Effector CD8-positive, alpha-beta T cell (primary cell): ENCODE measurements around the gene SKIDA1.
"Not testable (repeated sequence)": the region's sequence is repeated elsewhere in the genome, so short reads cannot be mapped to it uniquely, and the experiment has no call there.

ENCODE experiments used
- DNase-seq: peaks from one replicate; lab custom pipeline; 2025; lab: John Stamatoyannopoulos, UW
- total RNA-seq, 4 experiments: gene quantifications; one replicate each; lab custom pipeline; 2026; lab: John Stamatoyannopoulos, UW

SKIDA1 gene
- 0.10 to 0.54 (median 0.34) reads per million in 4 experiments for total RNA-seq

DNA sequence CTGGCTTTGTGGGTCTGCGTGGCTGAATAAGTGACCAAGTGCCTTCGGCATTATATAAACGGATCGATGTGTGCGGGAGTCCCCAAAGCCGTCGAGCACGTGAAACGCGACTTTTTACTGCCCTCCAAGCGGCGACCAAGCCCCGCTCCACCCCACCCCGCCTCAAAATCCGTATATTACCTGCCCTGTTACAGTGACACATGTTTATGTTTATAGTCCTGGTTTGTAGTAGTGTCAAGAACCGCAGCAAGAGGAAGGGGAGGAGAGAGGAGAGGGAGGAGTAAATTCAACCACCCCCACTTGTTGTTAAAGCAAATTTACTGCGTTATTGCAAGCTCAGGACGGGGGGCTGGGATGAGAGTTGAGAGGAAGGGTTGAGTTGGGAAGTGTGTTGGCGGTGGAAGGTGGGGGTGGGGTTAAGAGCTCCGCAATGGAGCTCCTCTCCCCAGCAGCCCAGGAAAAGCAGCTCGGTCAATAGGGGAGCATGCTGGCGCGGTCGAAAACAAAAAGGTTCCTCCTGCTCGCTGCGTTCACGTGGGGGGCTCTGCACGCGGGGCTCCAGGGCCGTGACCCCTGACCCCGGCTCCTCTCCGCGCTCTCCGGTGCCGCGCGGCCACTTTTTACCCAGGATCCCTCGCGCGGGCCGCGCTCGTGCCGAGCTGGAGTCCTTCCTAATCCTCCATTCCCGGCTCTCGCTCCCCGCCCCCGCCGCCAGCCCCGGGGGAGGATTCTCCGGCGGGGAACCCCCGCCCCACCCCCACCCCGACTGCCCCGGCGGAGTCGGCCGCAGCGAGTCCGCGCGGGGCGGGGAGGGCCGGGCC is at the start of gene SKIDA1:
Gene SKIDA1 (minus strand): TSS at position 316 of the 821 bp plus-strand sequence. CDS start 7,860 bp downstream, outside the sequence.
- DNase-seq = peak; percentile 13

DNA sequence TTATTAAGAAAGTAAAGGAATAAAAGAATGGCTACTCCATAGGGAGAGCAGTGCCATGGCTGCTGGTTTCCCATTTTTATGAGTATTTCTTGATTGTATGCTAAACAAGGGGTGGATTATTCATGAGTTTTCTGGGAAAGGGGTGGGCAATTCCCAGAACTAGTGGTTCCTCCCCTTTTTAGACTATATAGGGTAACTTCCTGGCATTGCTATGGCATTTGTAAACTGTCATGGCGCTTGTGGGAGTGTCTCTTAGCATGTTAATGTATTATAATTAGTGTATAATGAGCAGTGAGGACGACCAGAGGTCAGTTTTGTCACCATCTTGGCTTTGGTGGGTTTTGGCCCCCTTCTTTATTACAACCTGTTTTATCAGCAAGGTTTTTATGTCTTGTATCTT is 49.0 kb upstream of the SKIDA1 start:
- not testable (repeated sequence) for DNase-seq

DNA sequence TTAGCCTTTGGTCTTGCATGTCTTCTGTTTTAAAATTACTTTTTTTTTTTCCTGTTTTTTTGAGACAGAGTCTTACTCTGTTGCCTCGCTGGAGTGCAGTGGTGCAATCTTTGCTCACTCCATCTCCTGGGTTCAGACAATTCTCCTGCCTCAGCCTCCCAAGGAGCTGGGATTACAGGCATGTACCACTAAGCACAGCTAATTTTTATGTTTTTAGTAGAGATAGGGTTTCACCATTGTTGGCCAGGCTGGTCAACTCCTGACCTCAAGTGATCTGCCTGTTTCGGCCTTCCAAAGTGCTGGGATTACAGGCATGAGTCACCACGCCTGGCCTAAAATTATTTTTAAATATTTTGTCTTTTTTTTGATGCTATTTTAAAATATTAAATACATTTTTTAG is 47.1 kb upstream of the SKIDA1 start:
- DNase-seq = no peak

DNA sequence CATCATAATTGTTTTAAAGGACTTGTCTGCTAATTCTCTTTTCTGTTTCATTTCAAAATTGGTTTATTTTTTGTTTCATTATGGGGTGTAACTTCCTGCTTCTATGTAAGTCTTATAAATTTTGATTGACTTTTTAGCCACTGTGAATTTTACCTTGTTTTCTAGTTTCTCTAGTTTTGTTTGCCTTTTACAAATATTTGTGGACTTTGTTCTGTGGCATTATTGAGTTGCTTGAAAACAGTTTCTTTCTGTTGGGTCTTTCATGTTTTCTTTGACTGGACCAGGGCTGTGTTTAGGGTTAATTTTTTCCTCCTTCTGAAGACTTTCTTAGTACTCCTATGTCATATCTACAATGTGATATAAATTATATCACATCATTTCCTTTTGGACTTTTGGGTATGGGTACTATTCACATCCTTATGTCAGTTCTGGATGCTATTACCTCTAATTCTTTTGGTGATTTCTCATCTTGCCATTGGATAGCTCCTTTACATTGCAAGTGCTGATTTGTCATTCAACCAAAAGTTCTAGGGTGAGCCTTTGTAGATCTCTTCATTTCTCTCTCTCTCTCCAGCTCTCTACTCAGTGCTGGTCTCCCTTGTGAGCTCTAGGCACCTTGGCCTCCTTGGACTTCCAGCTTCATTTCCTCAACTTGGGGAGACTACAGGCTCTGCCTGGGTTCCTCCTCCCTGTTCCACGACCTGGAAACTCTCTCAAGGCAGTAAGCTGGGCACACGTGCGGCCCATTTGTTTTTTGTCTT is 45.5 kb upstream of the SKIDA1 start:
- DNase-seq = no peak

DNA sequence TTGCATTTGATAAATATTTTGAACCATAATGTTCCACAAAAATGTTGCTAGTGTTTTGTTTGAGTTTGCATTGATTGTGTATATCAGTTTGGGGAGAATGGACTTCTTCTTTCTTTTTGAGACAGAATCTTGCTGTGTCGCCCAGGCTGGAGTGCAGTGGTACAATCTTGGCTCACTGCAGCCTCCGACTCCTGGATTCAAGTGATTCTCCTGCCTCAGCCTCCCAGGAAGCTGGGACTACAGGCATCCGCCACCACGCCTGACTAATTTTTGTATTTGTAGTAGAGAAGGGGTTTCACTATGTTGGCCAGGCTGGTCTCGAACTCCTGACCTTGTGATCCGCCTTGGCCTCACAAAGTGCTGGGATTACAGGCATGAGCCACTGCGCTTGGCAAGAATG is 33.5 kb upstream of the SKIDA1 start:
- DNase-seq = not testable (repeated sequence)

DNA sequence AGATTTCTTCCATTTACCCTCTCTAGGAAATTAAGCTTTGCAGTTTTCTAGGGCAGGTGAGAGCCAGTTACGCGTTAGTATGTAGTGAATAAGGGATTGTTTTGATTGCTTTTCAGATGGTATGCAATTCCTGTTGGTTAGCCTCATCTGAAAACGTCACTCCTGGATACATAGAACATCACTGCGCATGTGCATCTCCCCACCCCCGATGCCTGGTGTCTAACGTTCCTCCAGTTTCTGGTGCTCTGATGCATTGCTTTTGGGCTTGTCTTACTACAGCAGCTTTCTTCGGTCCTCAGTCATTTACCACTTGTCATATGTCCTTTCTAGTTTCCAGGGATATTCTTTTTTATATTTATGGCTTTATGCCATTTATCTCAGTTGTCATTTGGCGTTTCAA is 31.0 kb upstream of the SKIDA1 start:
- no peak for DNase-seq

DNA sequence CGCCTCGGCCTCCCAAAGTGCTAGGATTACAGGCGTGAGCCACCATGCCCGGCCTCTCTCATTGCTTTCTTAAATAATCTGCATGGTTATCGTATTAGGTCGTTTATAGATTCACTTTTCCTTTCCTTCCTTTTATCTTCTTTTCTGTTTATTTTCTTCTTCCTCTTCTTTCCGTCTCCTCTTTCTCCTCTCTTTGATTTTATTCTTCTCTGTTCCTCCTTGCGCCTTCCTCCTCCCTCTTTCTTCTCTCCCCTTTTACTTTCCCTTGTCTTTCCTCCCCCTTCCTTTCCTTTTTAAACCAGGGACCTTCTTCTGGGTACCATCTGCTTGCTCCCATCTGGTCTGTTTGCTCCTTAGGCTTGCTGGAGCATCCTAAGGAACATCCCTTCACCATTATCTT is 27.2 kb upstream of the SKIDA1 start:
- DNase-seq = no peak

DNA sequence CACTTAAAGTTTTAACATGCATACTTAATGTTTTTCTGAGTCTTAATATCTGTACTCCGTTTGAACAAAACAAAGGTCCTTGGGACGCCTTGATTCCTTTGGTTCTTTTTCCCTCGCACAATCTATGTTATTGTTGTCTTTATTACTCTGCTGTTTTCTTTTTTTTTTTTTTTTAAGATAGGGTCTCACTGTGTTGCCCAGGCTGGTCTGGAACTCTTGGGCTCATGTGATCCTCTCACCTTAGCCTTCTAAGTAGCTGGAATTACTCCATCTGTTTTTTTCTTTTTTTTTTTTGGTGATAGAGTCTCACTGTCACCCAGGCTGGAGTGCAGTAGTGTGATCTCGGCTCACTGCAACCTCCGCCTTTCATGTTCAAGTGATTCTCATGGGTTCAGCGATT is 21.8 kb upstream of the SKIDA1 start:
- DNase-seq = no peak

DNA sequence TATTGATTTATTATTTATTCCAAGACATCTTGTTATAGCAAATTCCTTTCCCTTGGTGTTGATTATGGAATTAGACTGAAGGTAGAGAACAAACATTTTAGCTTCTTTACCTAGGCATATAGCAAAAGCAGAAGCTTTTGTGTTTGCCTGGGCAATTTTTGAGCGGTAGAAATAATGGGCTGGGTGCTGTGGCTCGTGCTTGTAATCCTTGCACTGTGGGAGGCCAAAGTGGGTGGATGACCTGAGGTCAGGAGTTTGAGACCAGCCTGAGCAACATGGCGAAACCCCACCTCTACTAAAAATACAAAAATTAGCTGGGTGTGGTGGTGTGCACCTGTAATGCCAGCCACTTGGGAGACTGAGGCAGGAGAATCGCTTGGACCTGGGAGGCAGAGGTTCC is 15.2 kb upstream of the SKIDA1 start:
- not testable (repeated sequence) for DNase-seq

DNA sequence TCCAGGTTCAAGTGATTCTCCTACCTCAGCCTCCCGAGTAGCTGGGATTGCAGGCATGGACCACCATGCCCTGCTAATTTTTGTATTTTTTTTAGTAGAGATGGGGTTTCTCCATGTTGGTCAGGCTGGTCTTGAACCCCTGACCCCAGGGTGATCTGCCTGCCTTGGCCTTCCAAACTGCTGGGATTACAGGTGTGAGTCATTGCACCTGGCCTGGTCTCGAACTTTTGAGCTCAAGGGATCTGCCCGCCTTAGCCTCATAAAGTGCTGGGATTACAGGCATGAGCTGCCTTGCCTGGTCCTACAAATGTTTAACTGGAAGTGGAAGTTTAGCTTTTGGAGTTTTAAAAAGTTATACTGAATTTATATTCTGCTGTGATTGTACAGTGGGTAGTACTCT is 11.4 kb upstream of the SKIDA1 start:
- no peak for DNase-seq

DNA sequence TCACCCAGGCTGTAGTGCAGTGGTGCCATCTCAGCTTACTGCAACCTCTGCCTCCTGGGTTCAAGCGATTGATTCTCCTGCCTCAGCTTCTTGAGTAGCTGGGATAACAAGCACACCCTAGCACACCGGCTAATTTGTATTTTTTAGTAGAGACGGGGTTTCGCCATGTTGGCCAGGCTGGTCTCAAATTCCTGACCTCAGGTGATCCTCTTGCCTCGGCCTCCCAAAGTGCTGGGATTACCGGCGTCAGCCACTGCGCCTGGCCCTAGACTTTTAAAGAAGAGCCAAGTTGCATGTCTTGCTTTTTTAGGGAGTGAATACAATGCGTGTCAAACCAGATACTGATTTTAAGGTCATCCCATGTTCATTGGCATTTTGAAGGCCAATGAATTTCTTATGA is 10.5 kb upstream of the SKIDA1 start:
- not testable (repeated sequence) for DNase-seq

DNA sequence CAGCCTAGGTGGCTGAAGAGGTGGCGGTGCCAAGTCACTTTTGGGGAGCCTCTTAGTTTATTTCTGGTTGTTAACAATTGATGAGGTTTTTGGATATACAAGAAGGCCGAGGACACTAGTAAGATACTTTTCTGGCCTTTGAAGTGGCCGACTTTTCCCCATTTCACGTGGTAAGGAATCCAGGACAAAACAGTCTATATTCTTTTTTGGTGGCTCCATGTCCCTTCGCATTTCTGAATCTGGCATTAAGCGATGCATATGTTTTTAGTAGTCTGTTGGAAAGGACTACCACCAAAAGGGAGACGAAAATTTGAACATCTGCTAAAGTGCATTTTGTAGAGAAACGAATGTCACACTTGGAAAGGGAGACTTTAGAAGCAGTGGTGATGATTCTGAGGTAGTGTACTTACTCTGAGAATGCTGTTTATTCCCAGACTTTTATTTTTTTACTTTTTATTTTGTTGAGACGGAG is 10.0 kb upstream of the SKIDA1 start:
- no peak for DNase-seq

DNA sequence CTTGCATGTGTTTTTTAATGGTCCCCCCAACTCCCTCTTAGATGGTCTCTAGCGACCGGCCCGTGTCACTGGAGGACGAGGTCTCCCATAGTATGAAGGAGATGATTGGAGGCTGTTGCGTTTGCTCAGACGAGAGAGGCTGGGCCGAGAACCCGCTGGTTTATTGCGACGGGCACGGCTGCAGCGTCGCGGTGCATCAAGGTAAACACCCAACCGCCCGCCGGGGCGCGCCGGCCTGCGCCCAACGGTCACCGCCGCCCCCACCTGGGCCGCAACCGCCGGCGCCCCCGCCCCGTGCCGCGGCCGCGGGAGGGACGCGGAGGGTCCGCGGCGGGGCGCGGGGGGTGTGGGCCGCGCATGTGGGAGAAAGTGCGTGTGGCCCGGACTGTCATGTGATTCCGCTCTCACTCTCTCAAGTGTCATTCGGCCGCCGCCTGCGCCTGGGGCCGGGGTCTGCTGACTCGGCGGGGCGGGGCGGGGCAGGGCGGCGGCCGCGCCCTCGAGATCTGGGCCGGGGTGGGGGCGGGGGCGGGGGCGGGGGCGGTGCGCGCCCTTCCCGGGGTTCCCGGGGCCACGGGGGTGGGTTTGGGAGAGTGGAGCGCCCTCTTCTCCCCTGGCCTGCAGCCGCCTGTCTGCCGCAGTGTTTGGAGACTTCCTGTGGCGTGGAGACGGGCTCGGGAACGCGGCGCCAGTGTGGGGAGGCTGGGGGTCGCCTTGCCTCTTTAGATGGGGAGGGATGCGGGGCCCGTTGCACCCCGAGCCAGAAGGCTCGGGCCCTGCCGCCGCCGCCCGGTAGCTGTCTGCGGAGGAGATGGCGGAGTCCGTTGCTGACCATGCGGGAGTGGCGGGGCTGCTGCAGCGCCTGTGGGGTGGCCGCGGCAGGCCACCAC is 9.4 kb upstream of the SKIDA1 start:
- DNase-seq = no peak

DNA sequence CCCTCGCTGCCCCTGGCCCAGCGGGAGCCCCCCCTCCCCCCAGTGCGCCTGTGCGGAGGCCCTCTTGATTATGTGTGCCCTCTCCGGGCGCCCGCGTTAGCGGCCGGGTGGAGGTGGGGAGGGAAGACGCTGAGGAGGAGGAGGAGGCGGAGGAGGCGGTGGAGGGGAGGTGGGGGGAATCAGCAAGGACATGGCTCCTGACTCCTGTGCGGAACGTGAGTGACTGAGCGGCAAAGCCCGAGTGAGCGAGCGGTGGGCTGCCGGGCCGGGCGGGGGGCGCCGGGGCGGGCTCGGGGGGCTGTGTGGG is 8.8 kb upstream of the SKIDA1 start:
- DNase-seq = no peak

DNA sequence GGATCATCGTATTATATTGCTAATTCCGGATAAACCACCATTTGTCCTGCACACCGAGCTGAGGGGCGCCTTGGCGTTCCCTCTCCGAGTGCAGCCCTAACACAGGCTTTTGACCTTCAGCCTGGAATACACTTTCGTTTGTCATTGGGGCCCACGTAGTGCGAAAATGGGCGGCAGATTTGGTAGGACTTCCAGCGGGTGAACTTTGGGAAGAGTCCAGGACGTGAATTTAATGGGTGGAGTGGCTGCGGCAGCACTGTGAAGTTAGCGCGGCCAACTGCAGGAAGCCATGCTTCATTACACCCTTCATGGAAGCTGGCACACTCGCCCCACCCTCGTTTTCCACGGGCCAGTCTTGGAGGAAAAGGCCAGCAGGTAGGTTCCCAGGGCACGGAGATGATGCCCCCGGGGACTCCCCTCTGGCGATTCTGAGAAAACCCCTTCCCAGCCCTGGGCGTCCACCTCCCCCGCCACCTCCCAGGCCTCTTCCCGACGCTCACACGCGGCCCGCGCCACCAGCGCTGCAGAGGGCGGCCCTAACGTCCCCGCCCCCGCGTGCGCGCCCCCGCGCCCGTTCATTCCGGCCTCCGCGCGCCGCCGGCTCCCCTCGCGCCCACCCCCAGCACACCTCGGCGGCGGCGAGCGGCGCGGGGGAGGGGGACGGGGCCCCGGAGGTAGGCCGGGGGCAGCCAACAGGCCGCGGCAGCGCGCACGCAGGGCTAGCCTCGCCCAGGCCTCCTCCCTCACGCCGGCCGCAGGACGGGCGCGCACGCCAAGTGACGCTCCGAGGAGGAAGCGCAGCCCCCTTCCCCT is 8.2 kb upstream of the SKIDA1 start, which contains the start of gene MLLT10:
Gene MLLT10 (plus strand): TSS at position 766 of the 813 bp plus-strand sequence. CDS start 413 bp downstream, outside the sequence.
- DNase-seq = peak; percentile 89

DNA sequence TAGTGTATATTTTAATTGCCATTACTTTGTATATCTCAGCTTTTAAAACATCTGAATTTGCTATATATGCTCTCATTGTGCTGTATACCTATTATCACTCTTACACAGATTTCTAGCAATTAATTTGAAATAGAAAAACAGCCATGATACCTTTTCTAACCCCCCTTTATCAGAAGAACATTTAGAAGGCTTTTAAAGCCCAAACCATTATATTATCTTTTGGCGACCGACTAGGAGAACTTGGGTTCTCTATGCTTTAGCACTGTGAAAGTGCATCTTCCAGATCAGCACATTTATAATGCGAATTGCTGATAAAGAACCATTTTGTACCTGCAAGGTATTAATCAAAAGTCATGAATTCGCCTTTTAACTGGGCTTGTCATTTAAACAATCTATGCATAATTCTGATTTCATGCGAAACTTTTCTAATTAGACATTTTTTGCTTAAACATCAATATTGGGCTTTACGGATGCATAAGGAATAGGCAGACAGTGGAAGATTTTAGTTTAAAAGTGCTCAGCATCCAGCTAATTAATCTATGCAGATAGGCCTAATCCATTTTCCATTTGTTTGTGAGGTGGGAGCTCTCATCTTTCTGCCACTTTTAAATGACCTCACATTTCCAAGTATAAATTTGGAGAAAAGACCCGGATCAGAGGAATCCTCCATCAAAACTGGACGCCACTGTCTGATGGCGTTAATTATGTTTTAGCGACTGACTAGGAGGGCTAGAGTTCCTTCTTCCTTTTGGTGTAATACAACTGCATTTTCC is 7.4 kb upstream of the SKIDA1 start:
- no peak for DNase-seq

DNA sequence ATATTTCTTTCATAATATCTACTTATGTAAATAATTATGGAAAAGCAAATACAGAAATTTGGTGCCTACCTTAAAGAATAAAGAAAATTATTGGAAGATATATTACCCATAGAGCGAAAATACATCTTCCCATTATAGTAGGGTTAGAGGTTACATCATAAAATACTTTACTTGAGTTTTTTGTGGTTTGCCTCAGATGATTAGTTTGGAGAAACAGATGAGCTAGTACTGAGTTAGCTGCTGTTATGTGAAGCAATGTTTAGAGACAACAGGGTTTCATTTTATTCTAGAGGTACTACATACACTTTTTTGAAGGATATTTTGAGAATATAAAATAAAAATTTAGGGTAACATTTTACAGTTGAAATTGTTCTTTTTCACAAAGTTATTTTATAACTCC is 5.7 kb upstream of the SKIDA1 start:
- DNase-seq = no peak

DNA sequence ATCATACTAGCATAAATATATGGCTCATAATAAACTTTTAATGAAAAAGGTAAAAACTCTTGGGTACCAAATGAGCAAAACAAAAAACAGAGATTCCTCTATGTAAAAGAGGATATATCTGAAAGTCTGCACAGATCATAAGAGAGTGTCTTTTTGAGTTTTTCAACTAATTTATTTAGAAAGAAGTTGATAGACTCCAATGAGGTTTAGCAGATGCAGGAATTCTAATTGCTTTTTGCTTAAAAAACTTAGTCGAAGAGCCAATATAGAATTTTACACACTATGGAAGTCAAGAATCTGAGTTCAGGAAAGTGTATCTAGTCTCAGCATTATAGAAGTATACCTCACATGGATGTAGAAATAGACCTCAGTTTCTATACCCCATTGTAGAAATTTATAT is 5.2 kb upstream of the SKIDA1 start:
- no peak for DNase-seq

DNA sequence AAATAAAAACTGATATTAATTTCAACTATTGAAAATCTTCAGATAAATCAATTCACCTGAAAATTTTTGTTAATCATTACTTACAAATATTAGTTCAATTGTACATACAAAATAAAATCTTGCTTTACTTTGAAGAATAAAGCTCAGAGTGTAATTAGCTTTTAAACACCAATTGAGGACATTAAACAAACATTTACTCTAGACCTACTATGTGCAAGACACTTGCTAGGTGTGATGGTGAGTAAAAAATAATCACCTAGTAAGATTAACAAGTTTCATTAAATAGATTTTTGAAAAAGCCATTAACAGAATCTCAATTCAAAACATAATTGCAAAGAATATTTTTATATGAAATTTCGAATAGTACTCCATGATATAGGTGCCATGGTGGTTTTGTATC is 4.7 kb upstream of the SKIDA1 start:
- no peak for DNase-seq
